HG02870 (cell line): ENCODE data around the gene CRNKL1.
"Not testable (repeated sequence)": the region's sequence is repeated elsewhere in the genome, so short reads cannot be mapped to it uniquely, and the experiment has no call there.

ENCODE experiments used
- ATAC-seq: cut with Tn5 transposase; IDR thresholded peaks from one replicate; pipeline ENCODE4 v1.9.1; 2021; ENCODE audit warnings: mild to moderate bottlenecking, moderate library complexity; ENCODE audit not compliant: unreplicated experiment

CRNKL1 gene

DNA sequence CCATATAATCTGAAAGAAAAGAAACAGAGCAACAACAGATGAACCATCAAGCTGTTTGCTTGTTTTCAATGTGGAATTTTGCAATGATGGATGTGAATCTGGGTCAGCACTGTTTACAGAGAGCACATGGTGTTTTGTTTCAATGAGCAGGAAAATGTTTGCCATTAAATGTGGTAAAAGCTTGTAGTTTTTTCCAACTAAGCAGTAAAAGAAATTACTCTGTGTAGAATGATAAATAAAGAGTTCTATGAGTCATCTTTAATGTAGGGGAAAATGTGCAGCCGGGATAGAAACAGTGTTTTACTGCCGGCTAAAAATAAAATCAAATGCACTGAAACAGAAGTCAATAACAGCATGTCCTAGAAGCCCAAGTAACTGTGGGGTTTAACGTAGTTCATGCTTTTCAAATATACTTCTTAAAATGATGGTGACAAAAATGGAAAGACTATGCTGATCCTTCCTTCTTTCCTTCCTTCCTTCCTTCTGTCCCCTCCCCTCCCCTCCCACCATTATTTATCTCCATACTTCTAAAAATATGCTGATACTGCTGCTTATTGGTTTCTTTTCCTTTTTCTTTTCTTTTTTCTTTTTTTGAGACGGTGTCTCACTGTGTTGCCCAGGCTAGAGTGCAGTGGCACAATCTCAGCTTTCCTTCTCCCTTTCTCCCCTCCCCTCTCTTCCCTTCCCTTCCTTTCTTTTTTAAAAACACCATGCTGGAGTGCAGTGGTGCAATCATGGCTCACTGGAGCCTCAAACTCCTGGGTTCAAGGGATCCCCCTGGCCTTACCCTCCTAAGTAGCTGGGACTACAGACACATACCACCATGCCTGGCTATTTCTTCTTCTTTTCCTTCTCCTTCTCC, 41.4 kb downstream of the CRNKL1 start:
- ATAC-seq, result no peak

- no peak for ATAC-seq
Observed at GRCh38 chr20:20009784-20010253, 42.4 kb downstream of the CRNKL1 start.

DNA sequence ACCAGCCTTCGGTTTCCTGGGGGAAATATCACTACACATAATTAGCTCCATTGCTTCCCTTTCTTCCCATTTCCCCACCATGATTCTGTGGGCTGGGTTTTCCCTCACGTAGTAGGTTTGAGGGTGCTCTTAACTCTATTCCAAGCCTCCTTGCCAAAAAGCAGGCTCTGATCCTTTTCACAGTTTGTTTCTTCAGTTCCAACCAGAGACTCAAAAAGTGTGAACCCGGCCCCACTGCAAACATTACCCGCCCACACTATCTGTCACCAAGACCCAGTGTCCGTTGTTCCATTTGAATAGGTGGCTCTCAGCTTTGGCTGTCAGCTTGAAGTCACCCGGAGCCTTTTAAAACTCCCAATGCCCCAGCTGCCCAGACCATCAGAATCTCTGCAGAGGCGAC, 46.9 kb downstream of the CRNKL1 start:
- ATAC-seq, result no peak

GRCh38 chr20:20003955-20004322, 48.3 kb downstream of the CRNKL1 start:
- ATAC-seq, result not testable (repeated sequence)

DNA sequence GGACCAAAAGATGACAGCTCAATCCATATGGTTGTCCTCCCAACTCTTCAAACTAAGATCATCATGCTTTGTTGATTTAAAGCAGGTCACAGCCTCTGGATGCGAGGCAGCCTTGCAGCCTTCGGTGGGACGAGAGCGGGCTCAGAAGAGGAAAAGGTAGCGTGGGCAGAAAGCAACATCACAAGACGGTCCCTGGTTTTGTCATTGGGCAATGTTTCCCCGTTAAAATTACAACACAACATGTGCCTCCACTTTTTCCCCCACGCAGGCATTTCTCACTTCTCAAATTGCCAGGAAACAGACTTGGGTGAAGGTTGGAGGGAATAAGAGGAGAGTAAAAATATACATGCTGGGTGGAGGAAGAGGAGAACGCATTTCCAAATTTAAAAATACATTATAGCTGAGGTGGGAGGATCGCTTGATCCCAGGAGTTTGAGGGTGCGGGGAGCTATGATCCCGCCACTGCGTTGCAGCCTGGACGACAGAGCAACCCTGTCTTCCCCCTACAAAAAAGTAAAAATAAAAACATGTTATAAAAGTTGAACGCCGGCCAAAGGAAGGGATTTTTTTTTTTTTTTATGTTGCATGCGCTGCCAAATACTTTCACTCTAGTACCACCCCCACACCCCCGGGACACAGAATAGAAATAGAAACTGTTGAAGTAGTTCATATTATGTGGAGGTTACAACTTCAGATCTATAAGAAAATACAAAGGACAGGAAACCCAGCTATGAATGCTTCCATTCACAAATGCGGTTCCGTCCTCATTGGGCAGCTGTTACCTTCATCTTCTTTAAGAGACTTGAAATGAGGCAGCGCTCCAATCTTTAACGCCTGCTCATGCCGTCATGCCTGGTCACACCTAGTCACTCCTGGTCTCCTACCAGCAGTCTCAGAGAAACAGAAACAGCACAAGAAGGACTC, 49.0 kb downstream of the CRNKL1 start:
- ATAC-seq, result no peak

- ATAC-seq, result no peak
Observed at GRCh38 chr20:20002101-20002998, 49.9 kb downstream of the CRNKL1 start.

- no peak for ATAC-seq
Observed at GRCh38 chr20:20000211-20000968, 51.9 kb downstream of the CRNKL1 start.

GRCh38 chr20:19998990-19999705, 53.1 kb downstream of the CRNKL1 start:
- no peak for ATAC-seq

DNA sequence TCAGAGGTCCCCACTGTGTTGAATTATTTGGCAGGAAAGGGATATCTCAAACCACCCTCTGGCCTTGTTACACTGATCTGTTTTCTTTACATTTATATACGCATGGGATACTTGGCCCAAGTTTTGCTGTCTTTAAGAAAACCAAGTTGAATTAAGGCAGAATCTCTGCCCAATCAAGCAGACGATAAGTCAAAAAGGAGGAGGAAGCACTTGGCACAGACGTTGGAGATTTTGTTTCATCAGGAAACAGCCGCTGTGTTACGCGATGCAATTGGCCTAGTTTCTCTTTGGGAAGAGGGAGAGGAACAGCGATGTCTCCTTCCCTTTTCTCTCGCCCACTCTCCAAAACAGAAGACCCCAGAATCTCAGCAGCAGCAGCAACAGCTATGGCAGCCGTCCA, 55.3 kb downstream of the CRNKL1 start:
- ATAC-seq, result no peak

DNA sequence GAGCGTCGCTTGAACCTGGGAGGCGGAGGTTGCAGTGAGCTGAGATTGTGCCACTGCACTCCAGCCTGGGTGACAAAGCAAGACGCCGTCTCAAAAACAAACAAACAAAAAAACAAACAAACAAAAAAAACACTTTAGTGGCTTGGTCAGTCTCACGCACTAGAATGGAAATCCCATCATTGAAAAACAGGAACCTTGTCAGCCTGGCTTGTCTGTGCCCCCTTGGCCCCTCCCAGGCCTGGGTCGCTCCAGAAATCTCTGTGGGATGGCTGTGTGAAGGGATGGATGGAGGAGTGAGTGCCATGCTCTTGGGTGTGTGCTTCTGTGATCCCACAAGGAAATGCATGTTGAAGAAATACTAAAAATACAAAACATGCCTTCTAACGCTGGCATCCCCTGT, 56.0 kb downstream of the CRNKL1 start:
- ATAC-seq, result no peak

DNA sequence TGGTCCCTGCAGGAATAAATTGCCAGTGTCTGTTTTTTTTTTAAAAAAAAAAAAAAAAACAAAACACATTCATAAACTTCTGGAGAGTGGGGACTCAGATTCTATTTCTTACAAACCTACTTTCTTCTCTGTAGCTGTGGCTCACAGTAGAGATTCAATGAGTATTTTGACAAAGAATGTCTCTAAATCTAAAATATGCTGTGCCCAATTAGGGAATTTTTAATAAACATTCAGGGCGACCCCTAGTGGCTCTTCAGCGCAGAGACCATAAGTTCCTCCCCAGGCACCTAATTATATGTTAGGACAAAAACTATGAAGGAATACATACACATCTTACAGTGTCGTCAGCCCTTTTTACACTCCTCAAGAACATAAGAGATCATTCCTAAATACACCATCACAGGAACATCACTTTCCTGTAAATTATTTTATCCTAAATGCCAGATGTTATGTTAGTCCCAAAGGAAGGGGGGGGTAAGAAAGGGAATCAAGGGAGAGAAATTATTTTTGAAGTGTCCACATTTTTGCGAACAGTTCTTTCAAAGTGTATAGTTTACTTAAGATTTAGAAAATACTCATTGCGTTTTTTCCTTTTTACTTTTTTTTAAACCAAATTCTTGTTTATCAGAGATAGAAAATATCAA, 56.9 kb downstream of the CRNKL1 start:
- no peak for ATAC-seq

DNA sequence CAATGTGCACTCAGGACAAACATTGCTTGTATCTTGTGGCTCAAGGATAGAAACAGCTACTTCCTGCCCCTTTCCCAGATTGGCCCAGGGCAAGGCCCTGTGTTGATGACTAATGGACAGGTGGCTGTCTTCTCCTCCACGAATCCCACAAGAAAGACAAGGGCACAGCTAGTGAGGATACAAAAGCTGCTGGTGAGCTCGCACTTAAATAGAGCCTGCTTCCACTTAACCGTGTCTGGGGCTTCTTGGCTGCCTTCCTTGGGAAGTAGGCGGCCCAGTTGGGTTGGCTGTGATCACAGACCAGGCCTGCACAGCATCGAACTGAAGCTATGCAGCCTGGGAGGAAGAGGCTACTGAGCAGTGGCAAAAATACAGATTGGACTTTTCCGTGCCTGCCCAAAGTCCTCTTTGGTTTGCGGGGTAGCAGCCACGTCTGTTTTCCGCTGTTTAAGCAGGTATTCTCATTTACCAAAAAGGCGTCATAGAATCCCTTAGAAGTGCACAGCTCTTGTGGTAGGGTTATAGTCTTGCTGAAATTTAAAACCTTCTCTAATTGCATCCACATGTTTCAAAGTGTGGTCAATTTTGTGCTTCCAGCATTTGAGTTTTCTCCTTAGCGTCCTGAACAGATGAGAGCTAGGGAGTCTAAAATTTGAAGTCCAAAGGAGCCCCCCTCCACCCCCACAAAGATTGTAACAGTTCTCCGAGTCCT, 58.2 kb downstream of the CRNKL1 start:
- ATAC-seq, result no peak

- no peak for ATAC-seq
Observed at GRCh38 chr20:19992996-19993908, 59.0 kb downstream of the CRNKL1 start.

DNA sequence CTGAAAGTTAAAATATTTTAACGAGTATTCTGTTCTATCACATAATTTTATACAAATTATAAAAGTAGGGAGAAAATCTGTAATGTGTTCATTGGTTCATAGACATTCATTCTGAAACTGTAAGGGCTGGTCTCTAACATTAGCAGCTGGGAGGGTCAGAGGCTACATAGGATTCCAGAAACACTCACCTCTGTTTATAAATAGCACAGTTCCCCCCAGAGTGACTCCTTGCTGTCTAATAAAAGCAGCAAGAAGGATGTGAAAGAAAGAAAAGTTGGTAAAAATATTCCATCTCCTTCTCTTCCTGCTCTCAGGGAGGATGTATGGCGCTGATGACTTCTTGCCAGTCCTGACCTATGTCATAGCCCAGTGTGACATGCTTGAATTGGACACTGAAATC, 60.4 kb downstream of the CRNKL1 start:
- ATAC-seq, result no peak

GRCh38 chr20:19991308-19991707, 61.0 kb downstream of the CRNKL1 start:
- no peak for ATAC-seq

DNA sequence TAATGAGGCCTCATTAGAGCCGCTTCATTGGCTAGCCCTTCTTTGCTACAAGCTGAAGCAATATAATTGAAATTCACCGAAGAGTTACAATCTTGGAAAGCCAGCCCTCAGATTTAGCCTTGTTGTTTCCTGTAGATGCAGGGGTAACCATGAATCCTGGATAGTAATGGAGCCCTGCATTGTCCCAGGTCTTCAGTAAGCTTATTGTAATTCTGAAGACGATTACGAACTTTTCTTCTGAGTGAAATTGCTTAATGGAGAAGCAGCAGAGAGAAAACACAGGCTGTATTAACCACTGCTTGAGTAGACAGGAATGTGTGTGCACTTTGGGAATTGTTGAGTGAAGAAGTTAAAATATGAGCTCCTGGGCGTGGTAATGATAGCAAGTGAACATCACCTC, 61.4 kb downstream of the CRNKL1 start:
- no peak for ATAC-seq

- ATAC-seq, result no peak
Observed at GRCh38 chr20:19987046-19987445, 65.2 kb downstream of the CRNKL1 start.
